Right atrium auricular region (tissue), 2 donors: ENCODE measurements around the gene DLGAP1. TPM values are rescaled to one million over a fixed set of nuclear protein-coding genes. Genes with fewer than 3 reads are reported as not detected.

ENCODE experiments used
- DNase-seq: peaks from one replicate; pipeline ENCODE4 v3.0.0-alpha.2; 2019; ENCODE audit warnings: low spot score
- H3K27ac ChIP-seq, 2 donors: fragments of 200-600 bp; sonication (generic); 1 replicate in 1 of 2; 2 replicates in 1 of 2; pipeline ENCODE4 v1.5.1; 2016 to 2019
- H3K27me3 ChIP-seq, 2 donors: fragments of 200-600 bp; sonication (generic); one replicate each; pipeline versions ENCODE4 v1.5.1 to v1.6.0; 2017 to 2019
- H3K36me3 ChIP-seq: fragments of 200-600 bp; sonication (generic); one replicate; pipeline ENCODE4 v1.5.1; 2016
- H3K4me1 ChIP-seq, 2 donors: fragments of 200-600 bp; sonication (generic); one replicate each; pipeline versions ENCODE4 v1.5.1 to v1.6.0; 2017 to 2019
- H3K4me3 ChIP-seq, 2 donors: fragments of 200-600 bp; sonication (generic); 1 replicate in 1 of 2; 2 replicates in 1 of 2; pipeline ENCODE4 v1.5.1; 2017 to 2019; ENCODE audit warnings: mild to moderate bottlenecking in 1 of 2, moderate library complexity in 1 of 2
- H3K9me3 ChIP-seq, 2 donors: fragments of 200-600 bp; sonication (generic); one replicate each; pipeline ENCODE4 v1.5.1; 2019
- CTCF ChIP-seq, 2 donors: fragments of 200-600 bp; sonication (generic); IDR thresholded peaks; one replicate each; pipeline ENCODE4 v1.5.1; 2019; ENCODE audit warnings: antibody characterized with exemption in 2 of 2
- total RNA-seq, 2 donors: library from RNA; depleted of rRNA; stranded (reverse); fragments of >200 nt; gene quantifications; one replicate each; pipeline ENCODE4 v1.1.0, GENCODE V29; 2016

Gene DLGAP1
- total RNA-seq, 2 donors from 2014 or later, result 0.56 to 1.1 TPM

DNA sequence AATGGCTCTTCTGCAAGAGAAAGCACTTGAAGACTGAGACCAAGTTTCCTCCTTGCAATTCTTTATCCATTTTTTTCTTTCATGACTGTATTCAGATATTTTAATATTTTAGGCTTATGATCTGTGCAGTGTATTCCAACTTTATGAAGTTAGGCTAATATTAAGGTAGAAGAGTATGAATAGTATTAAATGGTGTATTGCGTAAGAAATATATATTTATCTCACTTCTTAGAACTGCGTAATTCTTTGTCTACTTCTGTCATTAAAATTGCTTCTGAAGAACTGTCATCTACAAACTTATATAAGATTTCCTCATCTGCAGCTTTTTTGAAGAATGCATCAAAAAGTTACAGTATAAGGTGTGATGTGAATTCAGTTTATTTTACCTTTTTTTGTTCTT, 183.2 kb downstream of the DLGAP1 start:
- H3K4me3 ChIP-seq, result no peak overlapping the region
- H3K27me3 ChIP-seq, result no peaks in the 10 kb centered on the region
- no peak for TF ChIP-seq CTCF (IDR thresholded peaks at IDR 0.05)
- H3K36me3 ChIP-seq, result no peaks in the 10 kb centered on the region
- no peaks in the 10 kb centered on the region for H3K9me3 ChIP-seq
- no peak for DNase-seq
- no peak overlapping the region for H3K27ac ChIP-seq
- no peaks in the 10 kb centered on the region for H3K4me1 ChIP-seq

DNA sequence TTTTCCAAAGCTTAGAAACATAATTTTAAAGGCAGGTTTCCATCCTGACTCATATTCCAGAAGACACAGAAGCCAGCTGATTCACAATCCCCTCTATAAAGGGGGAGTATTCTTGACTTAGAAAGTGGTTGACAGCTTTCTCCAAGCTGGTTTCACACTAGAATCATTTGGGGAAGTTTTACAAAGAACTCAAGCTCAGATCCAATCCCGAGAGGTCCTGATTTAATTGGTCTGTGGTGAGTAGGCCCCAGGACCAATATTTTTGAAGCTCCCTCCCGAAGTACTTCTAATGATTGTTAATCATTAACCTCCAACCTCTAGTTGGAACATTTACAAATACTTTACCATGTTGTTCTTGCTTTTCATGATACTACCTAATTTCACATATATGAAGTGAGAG, 184.1 kb downstream of the DLGAP1 start:
- no peak for TF ChIP-seq CTCF (IDR thresholded peaks at IDR 0.05)
- no peaks in the 10 kb centered on the region for H3K9me3 ChIP-seq
- DNase-seq, result no peak
- no peaks in the 10 kb centered on the region for H3K36me3 ChIP-seq
- H3K27ac ChIP-seq, result no peak overlapping the region
- no peak overlapping the region for H3K4me3 ChIP-seq
- no peaks in the 10 kb centered on the region for H3K27me3 ChIP-seq
- H3K4me1 ChIP-seq, result no peaks in the 10 kb centered on the region

DNA sequence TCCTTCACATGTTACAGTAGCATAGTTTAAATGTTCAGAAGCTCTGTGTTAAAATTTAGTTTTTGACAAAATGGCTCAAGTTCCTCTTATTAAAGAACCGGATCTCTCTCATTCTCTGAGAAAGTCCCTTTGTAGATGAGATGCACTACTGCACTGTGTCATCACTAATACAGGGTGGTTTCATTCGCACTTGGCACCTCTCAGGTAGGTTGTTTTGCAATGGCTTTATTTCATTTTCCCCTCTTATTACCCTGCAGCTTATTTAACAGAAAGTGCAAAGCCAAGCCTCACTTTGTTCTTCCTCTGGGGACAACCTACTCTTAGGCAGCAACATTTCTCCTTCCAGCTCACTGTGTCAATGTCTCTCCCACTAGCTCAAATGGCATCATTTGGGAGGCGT, 185.1 kb downstream of the DLGAP1 start:
- no peak for TF ChIP-seq CTCF (IDR thresholded peaks at IDR 0.05)
- Histone ChIP-seq H3K9me3 (no peaks in the 10 kb centered on the region), H3K4me3 (no peak overlapping the region), H3K27ac (no peak overlapping the region), H3K27me3 (no peaks in the 10 kb centered on the region), H3K36me3 (no peaks in the 10 kb centered on the region), H3K4me1 (no peaks in the 10 kb centered on the region)
- DNase-seq, result no peak

- H3K4me3 ChIP-seq, result no peak overlapping the region
- no peak for TF ChIP-seq CTCF (IDR thresholded peaks at IDR 0.05)
- H3K27ac ChIP-seq, result no peak overlapping the region
- no peaks in the 10 kb centered on the region for H3K27me3 ChIP-seq
- H3K36me3 ChIP-seq, result no peaks in the 10 kb centered on the region
- no peaks in the 10 kb centered on the region for H3K4me1 ChIP-seq
- H3K9me3 ChIP-seq, result no peaks in the 10 kb centered on the region
- DNase-seq, result no peak
These were observed 187.5 kb downstream of the DLGAP1 start for GRCh38 chr18:4267641-4268040.

DNA sequence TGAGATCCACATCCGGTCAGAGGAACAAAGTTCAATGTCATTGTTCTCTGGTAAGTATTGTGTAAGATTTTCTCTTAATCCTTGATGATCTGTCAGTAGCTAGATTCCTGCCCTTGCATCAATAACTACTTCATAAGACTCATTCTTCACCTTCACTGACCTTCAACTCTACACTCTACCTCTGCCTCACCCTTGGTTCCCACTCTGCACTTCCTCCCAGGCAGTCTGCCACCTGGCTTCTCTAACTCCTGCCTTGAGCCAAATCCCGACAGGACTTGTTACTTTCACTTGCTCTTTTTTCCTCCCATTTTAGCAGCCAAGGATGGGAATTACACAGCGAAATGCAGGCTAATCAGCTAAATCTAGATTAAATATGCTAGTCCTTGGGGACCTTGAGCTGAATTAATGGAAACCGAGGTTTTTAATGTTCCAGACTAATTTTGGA, 190.7 kb downstream of the DLGAP1 start:
- H3K4me1 ChIP-seq, result no peaks in the 10 kb centered on the region
- H3K27ac ChIP-seq, result no peak overlapping the region
- no peaks in the 10 kb centered on the region for H3K27me3 ChIP-seq
- no peaks in the 10 kb centered on the region for H3K36me3 ChIP-seq
- H3K9me3 ChIP-seq, result no peaks in the 10 kb centered on the region
- H3K4me3 ChIP-seq, result no peak overlapping the region
- no peak for DNase-seq
- no peak for TF ChIP-seq CTCF (IDR thresholded peaks at IDR 0.05)

DNA sequence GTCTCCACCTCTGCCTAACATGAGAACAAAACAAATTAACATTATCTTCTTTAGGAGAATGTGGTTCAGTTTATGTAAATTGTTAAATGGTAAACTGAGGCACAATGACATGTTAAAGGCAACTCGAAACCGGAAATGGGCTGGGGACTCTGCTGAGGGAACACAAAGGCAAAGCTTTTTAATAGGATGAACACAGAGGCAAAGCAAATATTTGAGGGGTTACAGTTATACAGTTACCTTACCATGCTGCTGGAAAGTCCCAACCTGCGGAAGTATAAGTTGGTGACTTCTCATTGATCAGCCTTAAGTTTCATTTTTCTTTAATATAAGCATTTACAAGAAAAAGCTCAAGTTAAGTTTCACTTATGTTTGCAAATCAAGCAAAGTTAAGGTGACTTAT, 195.0 kb downstream of the DLGAP1 start:
- no peaks in the 10 kb centered on the region for H3K9me3 ChIP-seq

More for the DNA sequence above, 195.0 kb downstream of the DLGAP1 start:
- TF ChIP-seq CTCF (IDR thresholded peaks at IDR 0.05), result no peak
- H3K4me3 ChIP-seq, result no peak overlapping the region
- no peaks in the 10 kb centered on the region for H3K27me3 ChIP-seq
- no peak overlapping the region for H3K27ac ChIP-seq
- H3K4me1 ChIP-seq, result no peaks in the 10 kb centered on the region
- no peak for DNase-seq
- no peaks in the 10 kb centered on the region for H3K36me3 ChIP-seq
